Measurements from ENCODE around the gene PDE3B.

- no peak for TF ChIP-seq POLR2AphosphoS5 (IDR thresholded peaks at IDR 0.05; ENCODE audit: low read depth)
- TF ChIP-seq, protein P1, sequence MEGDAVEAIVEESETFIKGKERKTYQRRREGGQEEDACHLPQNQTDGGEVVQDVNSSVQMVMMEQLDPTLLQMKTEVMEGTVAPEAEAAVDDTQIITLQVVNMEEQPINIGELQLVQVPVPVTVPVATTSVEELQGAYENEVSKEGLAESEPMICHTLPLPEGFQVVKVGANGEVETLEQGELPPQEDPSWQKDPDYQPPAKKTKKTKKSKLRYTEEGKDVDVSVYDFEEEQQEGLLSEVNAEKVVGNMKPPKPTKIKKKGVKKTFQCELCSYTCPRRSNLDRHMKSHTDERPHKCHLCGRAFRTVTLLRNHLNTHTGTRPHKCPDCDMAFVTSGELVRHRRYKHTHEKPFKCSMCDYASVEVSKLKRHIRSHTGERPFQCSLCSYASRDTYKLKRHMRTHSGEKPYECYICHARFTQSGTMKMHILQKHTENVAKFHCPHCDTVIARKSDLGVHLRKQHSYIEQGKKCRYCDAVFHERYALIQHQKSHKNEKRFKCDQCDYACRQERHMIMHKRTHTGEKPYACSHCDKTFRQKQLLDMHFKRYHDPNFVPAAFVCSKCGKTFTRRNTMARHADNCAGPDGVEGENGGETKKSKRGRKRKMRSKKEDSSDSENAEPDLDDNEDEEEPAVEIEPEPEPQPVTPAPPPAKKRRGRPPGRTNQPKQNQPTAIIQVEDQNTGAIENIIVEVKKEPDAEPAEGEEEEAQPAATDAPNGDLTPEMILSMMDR (IDR thresholded peaks at IDR 0.05; ENCODE audit: insufficient read depth, low read length) = no peak
- TF ChIP-seq, protein P2, sequence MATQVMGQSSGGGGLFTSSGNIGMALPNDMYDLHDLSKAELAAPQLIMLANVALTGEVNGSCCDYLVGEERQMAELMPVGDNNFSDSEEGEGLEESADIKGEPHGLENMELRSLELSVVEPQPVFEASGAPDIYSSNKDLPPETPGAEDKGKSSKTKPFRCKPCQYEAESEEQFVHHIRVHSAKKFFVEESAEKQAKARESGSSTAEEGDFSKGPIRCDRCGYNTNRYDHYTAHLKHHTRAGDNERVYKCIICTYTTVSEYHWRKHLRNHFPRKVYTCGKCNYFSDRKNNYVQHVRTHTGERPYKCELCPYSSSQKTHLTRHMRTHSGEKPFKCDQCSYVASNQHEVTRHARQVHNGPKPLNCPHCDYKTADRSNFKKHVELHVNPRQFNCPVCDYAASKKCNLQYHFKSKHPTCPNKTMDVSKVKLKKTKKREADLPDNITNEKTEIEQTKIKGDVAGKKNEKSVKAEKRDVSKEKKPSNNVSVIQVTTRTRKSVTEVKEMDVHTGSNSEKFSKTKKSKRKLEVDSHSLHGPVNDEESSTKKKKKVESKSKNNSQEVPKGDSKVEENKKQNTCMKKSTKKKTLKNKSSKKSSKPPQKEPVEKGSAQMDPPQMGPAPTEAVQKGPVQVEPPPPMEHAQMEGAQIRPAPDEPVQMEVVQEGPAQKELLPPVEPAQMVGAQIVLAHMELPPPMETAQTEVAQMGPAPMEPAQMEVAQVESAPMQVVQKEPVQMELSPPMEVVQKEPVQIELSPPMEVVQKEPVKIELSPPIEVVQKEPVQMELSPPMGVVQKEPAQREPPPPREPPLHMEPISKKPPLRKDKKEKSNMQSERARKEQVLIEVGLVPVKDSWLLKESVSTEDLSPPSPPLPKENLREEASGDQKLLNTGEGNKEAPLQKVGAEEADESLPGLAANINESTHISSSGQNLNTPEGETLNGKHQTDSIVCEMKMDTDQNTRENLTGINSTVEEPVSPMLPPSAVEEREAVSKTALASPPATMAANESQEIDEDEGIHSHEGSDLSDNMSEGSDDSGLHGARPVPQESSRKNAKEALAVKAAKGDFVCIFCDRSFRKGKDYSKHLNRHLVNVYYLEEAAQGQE (IDR thresholded peaks at IDR 0.05; ENCODE audit: insufficient replicate concordance, low read depth) = no peak
- no peak for TF ChIP-seq SPI1 (IDR thresholded peaks at IDR 0.05; ENCODE audit: borderline replicate concordance, low read depth)
- TF ChIP-seq GABPA (IDR thresholded peaks at IDR 0.05; ENCODE audit: low read depth) = no peak
Observed at GRCh38 chr11:14705067-14705466, 61.5 kb downstream of the PDE3B start.

All from HL-60 (cell line).